ENCODE results near the gene KLF1.

DNA sequence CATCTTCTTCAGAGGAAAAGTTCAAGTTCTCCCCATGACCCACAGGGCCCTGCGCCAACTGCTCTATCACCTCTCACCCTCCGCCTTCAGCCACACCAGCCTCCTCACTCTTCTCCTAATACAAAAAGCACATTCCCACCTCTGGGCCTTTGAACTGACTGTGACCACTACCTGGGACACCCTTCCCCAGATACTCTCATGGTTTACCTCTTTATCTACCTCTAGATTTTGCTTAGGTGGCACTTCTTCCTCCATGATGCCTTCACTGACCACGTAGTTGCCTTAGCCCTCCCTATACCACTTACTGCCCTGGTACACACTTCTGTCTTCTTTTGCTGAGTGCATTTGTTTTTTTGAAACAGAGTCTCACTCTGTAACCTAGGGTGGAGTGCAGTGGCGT, 36.0 kb upstream of the KLF1 start:
- TF ChIP-seq ZFX (IDR thresholded peaks at IDR 0.05), result no peak
- no peak for TF ChIP-seq EZH2 (IDR thresholded peaks at IDR 0.05)
- TF ChIP-seq, protein P1, sequence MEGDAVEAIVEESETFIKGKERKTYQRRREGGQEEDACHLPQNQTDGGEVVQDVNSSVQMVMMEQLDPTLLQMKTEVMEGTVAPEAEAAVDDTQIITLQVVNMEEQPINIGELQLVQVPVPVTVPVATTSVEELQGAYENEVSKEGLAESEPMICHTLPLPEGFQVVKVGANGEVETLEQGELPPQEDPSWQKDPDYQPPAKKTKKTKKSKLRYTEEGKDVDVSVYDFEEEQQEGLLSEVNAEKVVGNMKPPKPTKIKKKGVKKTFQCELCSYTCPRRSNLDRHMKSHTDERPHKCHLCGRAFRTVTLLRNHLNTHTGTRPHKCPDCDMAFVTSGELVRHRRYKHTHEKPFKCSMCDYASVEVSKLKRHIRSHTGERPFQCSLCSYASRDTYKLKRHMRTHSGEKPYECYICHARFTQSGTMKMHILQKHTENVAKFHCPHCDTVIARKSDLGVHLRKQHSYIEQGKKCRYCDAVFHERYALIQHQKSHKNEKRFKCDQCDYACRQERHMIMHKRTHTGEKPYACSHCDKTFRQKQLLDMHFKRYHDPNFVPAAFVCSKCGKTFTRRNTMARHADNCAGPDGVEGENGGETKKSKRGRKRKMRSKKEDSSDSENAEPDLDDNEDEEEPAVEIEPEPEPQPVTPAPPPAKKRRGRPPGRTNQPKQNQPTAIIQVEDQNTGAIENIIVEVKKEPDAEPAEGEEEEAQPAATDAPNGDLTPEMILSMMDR (IDR thresholded peaks at IDR 0.05 in 2 of 3, conservative IDR thresholded peaks at IDR 0.05 in 1 of 3; ENCODE audit: borderline replicate concordance in 1 of 3, insufficient read depth in 1 of 3, low read depth in 2 of 3, low read length in 2 of 3), result no peak
- TF ChIP-seq, protein P2, sequence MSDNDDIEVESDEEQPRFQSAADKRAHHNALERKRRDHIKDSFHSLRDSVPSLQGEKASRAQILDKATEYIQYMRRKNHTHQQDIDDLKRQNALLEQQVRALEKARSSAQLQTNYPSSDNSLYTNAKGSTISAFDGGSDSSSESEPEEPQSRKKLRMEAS (IDR thresholded peaks at IDR 0.05), result no peak
- TF ChIP-seq POLR2A (IDR thresholded peaks at IDR 0.05; ENCODE audit: borderline replicate concordance, extremely low read depth, insufficient read depth, insufficient read length), result no peak
- TF ChIP-seq, protein P3, sequence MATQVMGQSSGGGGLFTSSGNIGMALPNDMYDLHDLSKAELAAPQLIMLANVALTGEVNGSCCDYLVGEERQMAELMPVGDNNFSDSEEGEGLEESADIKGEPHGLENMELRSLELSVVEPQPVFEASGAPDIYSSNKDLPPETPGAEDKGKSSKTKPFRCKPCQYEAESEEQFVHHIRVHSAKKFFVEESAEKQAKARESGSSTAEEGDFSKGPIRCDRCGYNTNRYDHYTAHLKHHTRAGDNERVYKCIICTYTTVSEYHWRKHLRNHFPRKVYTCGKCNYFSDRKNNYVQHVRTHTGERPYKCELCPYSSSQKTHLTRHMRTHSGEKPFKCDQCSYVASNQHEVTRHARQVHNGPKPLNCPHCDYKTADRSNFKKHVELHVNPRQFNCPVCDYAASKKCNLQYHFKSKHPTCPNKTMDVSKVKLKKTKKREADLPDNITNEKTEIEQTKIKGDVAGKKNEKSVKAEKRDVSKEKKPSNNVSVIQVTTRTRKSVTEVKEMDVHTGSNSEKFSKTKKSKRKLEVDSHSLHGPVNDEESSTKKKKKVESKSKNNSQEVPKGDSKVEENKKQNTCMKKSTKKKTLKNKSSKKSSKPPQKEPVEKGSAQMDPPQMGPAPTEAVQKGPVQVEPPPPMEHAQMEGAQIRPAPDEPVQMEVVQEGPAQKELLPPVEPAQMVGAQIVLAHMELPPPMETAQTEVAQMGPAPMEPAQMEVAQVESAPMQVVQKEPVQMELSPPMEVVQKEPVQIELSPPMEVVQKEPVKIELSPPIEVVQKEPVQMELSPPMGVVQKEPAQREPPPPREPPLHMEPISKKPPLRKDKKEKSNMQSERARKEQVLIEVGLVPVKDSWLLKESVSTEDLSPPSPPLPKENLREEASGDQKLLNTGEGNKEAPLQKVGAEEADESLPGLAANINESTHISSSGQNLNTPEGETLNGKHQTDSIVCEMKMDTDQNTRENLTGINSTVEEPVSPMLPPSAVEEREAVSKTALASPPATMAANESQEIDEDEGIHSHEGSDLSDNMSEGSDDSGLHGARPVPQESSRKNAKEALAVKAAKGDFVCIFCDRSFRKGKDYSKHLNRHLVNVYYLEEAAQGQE (IDR thresholded peaks at IDR 0.05; ENCODE audit: low read depth), result no peak
